H54 (cell line): ENCODE results near the gene ERF.

ENCODE experiments used
- DNase-seq: peaks from one replicate; pipeline ENCODE4 v3.0.0; 2011; ENCODE audit warnings: low spot score, mixed read lengths; ENCODE audit not compliant: insufficient read length
- FAIRE-seq: peaks from 3 replicates; lab custom pipeline; 2011; peaks lifted over from hg19 to GRCh38; lab: Jason Lieb, UNC
- POLR2A ChIP-seq: IDR thresholded peaks from 2 replicates; pipeline ENCODE4 v1.6.1; 2011; ENCODE audit warnings: low read depth, mild to moderate bottlenecking, low read length

The ERF gene

DNA sequence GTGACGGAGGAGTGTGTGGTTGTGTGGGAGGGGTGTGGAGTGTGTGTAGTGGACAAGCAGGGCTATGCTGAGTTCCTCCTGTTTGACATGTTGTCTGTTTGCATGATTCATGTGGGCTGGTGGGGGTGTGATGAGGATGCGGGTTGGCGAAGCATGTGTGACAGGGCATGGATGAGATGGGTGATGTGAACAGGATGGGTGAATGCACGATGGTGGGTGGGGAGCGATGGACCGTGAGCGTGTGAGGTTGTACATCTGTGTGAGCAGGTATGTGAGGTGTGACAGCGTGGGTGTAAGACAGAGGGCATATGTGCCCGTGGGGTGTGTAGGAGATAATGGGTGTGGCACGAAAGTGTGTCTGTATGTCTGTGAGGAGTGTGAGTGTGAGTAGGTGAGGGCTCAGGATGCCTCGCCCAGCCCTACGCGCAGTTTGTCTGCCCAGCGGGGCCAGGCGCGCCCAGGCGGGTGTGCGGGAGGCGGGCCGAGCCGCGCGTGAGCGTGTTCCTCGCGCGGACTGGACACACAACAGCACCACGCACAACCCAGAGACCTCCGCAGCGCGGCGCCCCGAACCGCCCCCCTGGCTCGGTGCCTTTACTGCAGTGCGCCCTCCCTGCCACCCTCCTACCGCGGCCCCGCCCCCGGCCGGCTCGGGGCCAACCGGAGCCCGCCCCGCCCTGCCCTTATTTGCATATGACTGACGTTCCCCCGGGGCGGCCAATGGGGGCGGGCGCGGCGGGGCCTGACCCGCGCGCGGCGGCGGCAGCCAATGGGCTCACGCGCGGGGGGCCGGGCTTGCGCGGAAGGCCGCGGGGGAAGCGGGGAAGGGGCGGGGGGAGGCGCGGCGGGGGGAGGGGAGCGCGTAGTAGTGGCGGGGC, 28.5 kb upstream of the ERF start:
- FAIRE-seq (no peak), DNase-seq (peak; percentile 99)
- TF ChIP-seq POLR2A = no peak

DNA sequence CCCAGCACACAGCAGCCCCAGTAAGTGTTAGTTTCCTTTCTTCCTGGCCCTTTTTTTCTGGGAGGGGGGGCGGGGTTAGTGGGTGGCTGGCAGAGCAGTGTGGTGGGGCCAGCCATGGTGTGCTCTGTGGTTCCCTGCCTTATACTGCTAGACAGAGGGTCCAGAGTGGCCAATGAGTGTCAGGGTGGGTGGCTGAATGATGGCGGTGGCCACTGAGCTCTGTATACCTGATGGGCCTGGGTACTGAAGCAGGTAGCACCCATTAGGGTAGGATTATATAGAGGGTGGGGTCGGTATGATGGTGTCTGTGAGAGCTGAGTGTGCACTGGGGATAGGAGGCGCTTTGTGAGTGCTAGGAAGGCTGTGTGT, 27.9 kb upstream of the ERF start:
- no peak for DNase-seq
- no peak for FAIRE-seq
- no peak for TF ChIP-seq POLR2A

DNA sequence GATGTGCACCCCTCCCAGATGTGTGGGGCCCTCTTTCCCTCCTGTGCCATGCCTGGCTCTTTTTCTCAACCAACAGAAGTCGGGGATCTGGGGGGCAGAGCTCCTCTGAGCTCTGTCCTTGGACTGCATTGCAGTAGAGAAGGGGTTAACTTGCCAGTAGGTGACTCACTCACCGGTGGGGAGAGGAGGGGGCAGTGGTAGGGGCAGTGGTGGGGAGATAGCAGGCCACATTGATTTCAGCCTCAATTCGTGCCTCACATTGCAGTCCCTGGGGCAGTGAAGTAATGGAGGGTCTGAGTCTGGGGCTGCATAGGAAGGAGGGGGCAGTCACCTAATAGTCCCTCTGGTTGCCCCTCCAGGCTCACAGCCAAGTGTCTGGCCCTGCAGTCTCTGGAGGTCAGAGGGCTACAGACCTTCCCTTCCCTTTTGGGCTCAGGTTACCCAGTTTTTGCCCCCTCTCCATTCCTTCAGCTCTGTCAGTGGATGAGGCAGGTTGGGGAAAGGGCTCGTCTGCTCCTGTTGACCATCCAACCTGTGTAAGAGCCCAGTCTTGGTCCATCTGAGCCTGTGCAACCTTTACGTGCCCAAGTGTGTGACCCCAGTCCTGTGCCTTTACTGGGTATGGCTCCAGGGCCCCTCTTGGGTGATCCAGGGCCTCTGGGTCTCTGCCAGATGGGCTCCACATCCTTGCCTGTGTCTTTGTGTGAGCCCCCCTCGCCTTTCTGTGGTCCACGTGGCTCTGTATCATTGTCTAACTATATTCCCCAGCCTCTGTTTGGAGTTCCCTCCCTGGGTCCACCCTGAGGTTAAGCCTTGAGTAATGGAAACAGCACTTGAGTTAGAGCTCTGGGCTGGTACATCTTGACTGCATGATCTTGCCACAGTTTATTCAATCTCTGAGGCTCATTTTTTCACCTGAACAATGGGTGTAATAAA, 27.2 kb upstream of the ERF start:
- FAIRE-seq = no peak
- no peak for TF ChIP-seq POLR2A
- peak; percentile 77 for DNase-seq

DNA sequence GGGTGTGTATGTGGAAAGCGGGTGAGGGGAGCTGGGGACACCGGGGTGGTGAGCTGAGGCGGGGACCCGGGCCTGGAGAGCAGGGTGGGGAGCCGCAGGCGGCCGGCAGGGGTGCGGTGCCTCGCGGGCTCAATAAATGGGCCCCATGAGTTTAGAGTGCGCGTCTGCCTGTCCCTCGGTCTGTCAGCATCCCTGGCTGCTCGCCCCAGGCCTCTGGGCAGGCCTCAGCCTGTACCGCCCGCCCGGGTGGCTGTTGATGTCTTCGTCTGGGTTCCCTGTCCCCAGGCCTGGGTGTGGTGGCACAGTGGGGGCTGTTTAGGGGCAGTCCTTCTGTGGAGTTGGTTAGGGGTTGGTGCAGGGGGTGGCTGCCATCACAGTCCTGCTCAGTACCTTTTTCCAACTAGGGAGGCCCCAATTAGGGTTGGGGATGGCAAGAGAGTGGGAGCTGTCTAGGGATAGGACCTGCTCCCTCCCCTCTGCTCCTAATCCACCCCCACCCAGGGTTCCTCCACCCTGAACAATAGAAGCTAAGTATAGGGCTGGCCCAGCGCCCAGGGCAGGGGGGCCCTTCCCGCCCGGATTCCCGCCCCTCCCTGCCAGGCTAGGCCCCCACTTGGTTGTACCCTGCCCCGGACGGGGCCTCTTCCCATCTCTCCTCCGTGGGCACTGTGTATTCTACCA, 26.4 kb upstream of the ERF start:
- no peak for DNase-seq
- FAIRE-seq = no peak
- 0 out of 2 replicates have a peak, but pooled peaks have one; percentile 14 for TF ChIP-seq POLR2A

DNA sequence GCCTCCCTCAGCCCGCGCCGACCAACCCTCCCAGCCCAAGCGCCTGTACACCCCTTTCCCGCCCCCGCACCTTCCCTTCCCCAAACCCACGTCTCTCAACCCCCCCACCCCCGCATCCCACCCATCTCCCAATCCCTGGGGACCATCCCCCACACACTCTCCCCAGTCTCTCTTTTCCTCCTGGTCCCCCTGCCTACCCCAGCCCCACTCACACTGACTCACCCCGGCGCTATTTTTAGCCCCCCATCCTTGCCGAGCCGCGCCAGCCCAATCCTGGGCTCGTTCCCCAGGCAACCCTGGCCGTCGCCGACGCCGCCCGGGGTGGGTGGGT, 25.9 kb upstream of the ERF start:
- DNase-seq = peak; percentile 82
- no peak for TF ChIP-seq POLR2A
- FAIRE-seq = no peak

DNA sequence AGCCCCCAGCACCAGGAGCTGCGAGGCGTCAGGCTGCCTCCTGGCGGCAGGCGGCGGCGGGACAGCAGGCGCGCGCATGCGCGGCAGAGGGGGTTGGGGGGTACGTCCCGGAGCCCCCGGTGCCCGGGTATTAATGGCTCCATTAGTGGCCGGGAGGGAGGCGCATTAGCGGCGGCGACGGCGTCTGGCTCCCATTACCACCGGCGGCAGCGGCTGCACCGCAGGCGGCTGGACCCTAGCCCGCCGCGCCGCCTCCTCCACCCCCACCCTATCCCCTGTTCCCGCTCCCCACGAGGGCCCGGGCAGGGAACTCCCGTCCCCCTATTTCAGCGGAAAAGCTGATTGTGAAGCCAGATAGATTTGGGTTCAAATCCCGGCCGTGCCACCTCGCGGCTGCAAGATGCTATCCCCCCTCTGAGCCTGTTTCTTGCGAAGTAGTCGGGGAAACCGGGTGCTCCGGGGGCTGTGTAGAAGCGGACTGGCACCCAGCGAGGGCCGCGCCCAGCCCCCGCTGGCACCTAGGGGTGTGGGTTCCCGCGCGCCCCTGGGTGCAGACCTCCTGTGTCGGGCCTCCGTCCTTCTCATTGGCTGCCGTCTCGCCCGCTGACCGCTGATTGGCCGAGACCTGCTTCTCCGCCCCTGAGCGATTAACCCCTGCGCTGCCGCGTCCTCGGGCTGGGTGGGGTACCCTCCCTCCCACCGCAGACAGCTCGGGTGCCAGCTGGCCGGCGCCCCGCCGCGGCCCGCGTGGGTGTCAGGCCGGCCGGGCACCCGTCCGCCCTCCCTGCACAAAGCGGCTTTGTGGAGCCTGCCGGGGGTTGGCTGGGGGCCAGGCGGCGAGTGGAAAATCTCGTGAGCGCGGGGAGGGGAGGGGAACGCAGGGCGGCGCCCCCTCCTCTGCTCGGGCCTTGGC, 25.2 kb upstream of the ERF start:
- peak; percentile 59 for TF ChIP-seq POLR2A
- no peak for FAIRE-seq
- DNase-seq = peak; percentile 99

DNA sequence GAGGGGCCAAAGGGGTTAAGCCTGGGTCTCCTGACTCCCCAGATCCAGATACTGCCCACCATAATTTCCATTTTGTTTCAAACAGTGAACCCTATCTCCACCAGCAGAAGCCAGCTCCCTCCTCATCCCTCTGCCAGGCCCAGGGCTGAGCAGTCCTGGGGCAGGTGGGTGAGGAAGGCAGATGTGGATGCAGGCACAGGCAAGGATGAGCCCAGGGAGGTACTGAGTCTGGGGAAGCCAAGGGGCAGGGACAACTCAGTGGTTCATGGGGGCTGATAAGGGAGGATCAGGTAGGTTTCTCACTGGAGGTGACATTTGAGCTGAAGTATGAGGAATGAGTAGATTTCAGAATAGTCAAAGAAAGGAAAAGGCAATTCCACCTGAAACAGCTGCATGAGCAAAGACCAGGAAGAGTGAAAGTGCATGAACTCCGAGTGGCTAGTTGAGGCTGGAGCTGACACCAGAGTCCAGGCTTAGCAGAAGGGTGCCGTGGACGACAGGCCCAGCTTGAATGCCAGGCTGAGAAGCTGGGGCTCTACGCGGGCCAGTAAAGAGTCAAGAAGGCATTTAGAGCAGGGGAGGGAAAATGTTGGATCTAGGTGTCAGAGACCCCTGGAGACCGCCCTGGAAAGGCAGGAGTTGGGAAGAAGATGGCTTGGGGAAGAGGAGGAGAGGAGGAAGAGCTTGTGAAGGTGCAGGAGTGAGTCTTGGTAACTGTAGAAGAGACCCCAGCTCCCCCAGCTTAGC, 24.4 kb upstream of the ERF start:
- DNase-seq (no peak), FAIRE-seq (no peak)
- TF ChIP-seq POLR2A = peak; percentile 4; the same call in 1 of the 2 replicates

DNA sequence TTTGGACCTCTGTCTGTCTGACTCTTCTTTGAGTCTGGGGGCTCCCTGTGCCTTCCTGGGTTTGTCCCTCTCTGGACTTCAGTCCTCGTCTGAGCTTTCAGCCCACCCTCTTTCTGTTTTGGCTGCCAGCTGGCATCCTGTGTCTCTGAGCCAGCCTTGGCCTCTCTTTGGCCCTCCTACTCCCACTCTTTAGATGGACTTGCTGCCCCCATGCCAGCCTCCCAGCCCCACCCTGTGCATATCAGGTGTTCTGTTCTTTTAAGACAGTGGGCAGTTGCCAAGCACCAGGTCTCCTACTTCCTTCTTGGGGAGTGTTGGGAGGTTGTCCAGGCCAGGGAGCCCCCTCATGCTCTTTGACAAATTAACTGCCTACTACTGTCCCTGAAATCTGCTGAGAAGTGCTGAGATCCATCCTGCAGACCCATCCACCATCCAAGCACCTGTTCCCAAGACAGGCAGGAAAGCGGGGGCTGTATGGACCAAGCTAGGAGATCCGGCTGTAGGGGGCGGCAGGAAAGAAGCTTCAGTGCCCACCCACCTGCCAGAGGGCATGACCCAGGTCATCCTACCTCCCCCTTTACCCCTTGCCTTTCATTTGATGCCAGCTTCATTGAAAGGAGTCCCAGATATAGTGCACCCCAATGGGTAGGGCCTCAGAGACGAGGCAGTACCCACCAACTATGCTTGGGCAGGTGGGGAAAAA, 23.7 kb upstream of the ERF start:
- DNase-seq = no peak
- no peak for FAIRE-seq
- TF ChIP-seq POLR2A = no peak

DNA sequence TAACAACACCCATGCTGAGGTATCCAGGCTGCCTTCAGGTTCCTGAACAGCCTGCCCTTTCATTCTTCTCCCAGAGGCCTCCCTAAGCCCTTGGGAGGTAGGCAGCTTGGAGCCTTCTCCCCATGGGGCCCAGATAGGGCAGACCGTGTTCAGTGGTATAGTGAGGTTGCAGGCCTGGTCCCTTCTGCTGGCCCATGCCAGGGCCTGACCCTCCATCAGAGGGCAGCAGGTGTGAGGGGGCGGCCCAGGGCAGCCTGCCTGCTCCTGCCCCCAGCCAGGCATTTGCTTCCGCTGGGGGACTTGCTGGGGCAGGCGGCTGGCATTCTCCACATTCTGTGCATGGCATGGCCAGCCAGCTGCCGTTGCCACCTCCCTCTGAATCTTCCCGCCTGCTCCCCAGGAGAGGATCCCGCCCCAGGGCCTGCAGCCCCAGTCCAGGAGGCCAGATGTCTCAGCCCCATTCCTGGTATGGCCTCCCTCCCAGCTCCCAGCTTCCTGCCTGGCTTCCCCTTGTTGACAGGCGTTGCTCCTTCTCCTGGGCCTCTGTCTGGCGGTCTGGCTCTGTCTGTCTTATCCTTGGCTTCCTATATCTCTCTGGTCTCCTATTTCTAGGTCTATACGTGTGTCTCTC, 23.0 kb upstream of the ERF start:
- DNase-seq (peak; percentile 82), FAIRE-seq (no peak)
- no peak; the same call in 1 of the 2 replicates for TF ChIP-seq POLR2A

DNA sequence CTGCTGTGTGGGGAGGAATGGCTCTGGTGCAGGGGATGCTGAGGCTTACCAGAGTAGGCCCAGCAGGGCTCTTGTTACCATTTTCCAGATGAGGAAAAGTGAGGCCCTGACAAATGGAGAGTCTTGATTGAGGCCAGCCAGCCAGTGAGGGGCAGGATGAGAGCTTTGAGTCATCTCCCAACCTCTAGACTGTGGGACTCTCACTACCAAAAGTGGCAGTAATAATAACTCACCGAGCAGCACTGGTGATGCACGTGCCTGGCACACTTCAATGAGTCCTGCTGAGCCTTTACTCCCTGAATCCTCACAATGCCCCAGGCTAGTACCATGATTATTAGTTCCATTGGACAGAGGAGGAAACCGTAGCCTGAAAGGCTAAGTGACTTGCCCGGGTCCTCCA, 21.9 kb upstream of the ERF start:
- DNase-seq = no peak
- no peak for FAIRE-seq
- TF ChIP-seq POLR2A = no peak

DNA sequence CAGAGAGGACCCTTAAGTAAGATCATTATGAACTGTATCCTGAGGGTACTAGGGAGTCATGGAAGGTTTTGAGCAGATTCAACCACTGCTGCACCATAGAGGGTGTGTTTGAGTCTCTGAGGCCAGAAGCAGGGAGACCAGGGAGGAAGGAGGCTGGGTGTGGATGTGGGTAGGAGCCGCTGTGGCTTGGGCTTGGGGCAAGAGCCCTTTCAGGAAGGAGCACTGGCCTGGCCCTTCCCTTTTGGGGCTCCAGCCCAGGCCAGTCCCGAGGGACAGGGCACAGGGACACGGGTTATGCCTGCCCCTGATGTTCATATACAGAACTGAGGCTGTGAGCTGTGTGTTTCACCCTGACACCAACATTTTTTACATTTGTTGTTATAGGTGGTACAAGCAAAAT, 21.4 kb upstream of the ERF start:
- no peak for TF ChIP-seq POLR2A
- no peak for DNase-seq
- no peak for FAIRE-seq
